Aortic smooth muscle cell (primary cell): ENCODE data around the gene PCYT2. TPM values are rescaled to one million over a fixed set of nuclear protein-coding genes. Genes with fewer than 3 reads are reported as not detected.

Experiments
- total RNA-seq: library from RNA; depleted of rRNA; stranded (reverse); fragments of >200 nt; gene quantifications from 2 replicates; pipeline ENCODE4 v1.2.3, GENCODE V29; 2014

PCYT2 gene
- 55.0 and 60.2 TPM in 2 replicates for total RNA-seq

GRCh38 chr17:81911277-81911961 is at the start of gene PCYT2:
Gene PCYT2 (minus strand): TSS chr17:81911399. CDS start chr17:81911355, 44 bp downstream.

GRCh38 chr17:81947189-81947588 is 36.0 kb upstream of the PCYT2 start, which contains the start of gene MYADML2:
Gene MYADML2 (minus strand): TSS chr17:81947233. CDS start chr17:81941741, 5,492 bp downstream.

GRCh38 chr17:81927653-81928543 is 16.7 kb upstream of the PCYT2 start, which contains the start of gene MAFG:
Gene MAFG (minus strand): TSS chr17:81927735. CDS start chr17:81923185, 4,550 bp downstream.

DNA sequence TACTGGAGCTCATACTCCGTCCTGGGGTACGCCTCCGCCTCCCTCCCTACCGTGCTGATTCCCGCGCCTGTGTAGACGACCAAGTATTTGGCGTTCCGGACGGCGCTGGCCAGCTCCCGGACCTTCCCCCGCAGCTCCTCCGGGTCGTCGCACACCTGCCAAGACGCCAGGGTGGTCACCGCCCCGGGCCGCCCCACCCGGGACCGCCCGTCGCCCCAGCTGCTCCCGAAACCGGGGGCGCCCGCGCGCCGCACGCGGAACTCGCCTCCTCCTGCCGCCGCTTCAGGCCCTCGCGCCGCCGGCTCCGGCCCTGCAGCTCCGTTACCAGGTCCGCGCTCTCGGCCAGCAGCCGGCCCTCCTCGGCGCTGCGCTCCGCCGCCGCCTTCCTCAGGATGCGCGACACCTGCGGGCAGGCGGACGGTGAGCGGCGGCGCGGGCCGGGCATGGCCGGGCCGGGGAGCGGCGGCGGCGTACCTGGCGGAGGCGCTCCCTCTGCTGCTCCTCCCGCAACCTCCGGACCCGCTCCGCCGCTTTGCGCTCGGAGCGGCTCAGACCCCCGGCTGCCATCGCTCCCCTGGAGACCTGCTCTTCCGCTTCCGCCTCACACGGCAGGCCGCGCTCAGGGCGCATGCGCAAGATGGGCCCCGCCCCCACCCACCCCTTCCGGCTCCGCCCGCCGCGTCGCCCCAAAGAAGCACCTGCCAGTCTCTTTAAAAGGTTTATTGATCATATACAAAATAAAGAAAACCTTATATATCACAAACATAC is 6.5 kb upstream of the PCYT2 start, which contains the start of gene SIRT7:
TSS of gene SIRT7 (minus strand) at position 612 of the 768 bp plus-strand sequence. CDS start at position 567, 45 bp downstream.

DNA sequence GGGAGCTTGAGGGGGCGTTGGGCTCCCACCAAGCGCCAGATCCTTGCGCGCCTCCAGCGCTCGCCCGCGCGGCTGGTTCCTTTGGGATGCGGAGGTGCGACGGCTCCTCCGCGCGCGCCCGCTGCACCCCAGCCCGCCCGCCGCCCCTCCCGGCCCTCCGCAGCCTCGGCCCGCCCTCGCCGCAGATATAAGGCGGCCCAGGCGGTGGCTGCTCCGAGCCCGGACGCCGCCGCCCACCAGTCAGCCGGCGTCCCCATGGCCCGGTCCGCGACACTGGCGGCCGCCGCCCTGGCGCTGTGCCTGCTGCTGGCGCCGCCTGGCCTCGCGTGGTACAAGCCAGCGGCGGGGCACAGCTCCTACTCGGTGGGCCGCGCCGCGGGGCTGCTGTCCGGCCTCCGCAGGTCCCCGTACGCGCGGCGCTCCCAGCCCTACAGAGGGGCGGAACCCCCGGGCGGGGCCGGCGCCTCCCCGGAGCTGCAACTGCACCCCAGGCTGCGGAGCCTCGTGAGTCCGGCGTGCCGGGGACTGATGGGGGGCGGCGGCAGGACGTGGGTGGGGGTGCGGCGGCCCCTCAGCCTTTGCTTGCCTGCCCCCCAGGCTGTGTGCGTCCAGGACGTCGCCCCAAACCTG is 9.1 kb downstream of the PCYT2 start, which contains the start of gene NPB:
TSS of gene NPB (plus strand) at position 216 of the 630 bp plus-strand sequence. CDS start at position 256, 40 bp downstream.

DNA sequence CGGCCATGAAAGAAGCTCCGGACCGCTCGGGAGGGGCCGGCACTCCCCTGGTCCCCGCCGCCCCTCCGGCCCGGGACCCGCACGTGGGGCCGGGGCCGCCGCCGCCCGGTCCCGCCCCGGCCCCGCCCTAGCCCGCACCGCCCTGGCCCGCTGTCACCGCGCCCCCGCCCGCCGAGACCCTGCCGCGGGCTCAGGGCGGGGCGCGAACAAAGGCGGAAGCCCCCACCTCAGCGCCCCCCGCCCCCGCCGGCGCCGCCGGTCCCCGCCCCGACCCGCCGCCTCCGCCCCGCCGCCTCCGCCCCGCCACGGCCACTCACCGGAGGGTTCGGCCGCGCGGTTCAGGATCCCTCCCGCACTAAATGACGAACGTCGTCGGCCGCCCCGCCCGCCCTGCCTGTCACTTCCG is 40.2 kb downstream of the PCYT2 start, which contains the start of gene ARHGDIA:
TSS of gene ARHGDIA (minus strand) at position 357 of the 406 bp plus-strand sequence. CDS start 1,407 bp downstream, outside the sequence.

GRCh38 chr17:81859906-81860755 is 51.1 kb downstream of the PCYT2 start, which contains the start of gene P4HB:
Gene P4HB (minus strand): TSS chr17:81860535. CDS start chr17:81860471, 64 bp downstream.

Other genes starting within 250 kb of the PCYT2 start
- 24.6 and 37.7 TPM in 2 replicates for gene OXLD1, start 244.8 kb downstream of the PCYT2 start, total RNA-seq
- 5.3 and 9.4 TPM in 2 replicates for gene CCDC137, start 244.7 kb downstream of the PCYT2 start, total RNA-seq
- gene ARL16, start 227.6 kb downstream of the PCYT2 start, total RNA-seq = 25.1 and 42.8 TPM in 2 replicates
- 78.3 and 91.3 TPM in 2 replicates for gene HGS, start 227.4 kb downstream of the PCYT2 start, total RNA-seq
- 5.2 and 6.3 TPM in 2 replicates for gene MRPL12, start 208.0 kb downstream of the PCYT2 start, total RNA-seq
- gene SLC25A10, start 199.1 kb downstream of the PCYT2 start, total RNA-seq = 7.0 and 10.8 TPM in 2 replicates
- gene GCGR, start 107.2 kb downstream of the PCYT2 start, total RNA-seq = not detected in 2 replicates
- 124 and 145 TPM in 2 replicates for gene MCRIP1, start 78.1 kb downstream of the PCYT2 start, total RNA-seq
- not detected in 2 replicates for gene PPP1R27, start 76.3 kb downstream of the PCYT2 start, total RNA-seq
- gene P4HB, start 50.9 kb downstream of the PCYT2 start, total RNA-seq = 1,018 and 1,063 TPM in 2 replicates
- 110 and 179 TPM in 2 replicates for gene ARHGDIA, start 40.1 kb downstream of the PCYT2 start, total RNA-seq
- gene ALYREF, start 19.8 kb downstream of the PCYT2 start, total RNA-seq = 109 and 156 TPM in 2 replicates
- 201 and 265 TPM in 2 replicates for gene ANAPC11, start 19.7 kb downstream of the PCYT2 start, total RNA-seq
- gene NPB, start 9.2 kb downstream of the PCYT2 start, total RNA-seq = 0.37 and 0.40 TPM in 2 replicates
- gene SIRT7, start 6.8 kb upstream of the PCYT2 start, total RNA-seq = 14.6 and 18.5 TPM in 2 replicates
- gene MAFG, start 16.3 kb upstream of the PCYT2 start, total RNA-seq = 17.0 and 17.3 TPM in 2 replicates
- gene PYCR1, start 25.9 kb upstream of the PCYT2 start, total RNA-seq = 54.8 and 61.3 TPM in 2 replicates
- under 0.01 TPM in 1 of 2 replicates, not detected in the other for gene MYADML2, start 35.8 kb upstream of the PCYT2 start, total RNA-seq
- gene NOTUM, start 49.8 kb upstream of the PCYT2 start, total RNA-seq = under 0.01 TPM in 1 of 2 replicates, not detected in the other
- gene ASPSCR1, start 66.2 kb upstream of the PCYT2 start, total RNA-seq = 26.6 and 28.8 TPM in 2 replicates
- gene CENPX, start 111.5 kb upstream of the PCYT2 start, total RNA-seq = 26.2 and 35.1 TPM in 2 replicates
- 12.0 and 17.8 TPM in 2 replicates for gene LRRC45, start 111.9 kb upstream of the PCYT2 start, total RNA-seq
- 4.4 and 4.8 TPM in 2 replicates for gene RAC3, start 120.3 kb upstream of the PCYT2 start, total RNA-seq
- gene DCXR, start 126.3 kb upstream of the PCYT2 start, total RNA-seq = 38.7 and 43.1 TPM in 2 replicates
- 23.5 and 26.9 TPM in 2 replicates for gene RFNG, start 140.4 kb upstream of the PCYT2 start, total RNA-seq
- gene GPS1, start 140.5 kb upstream of the PCYT2 start, total RNA-seq = 76.9 and 97.9 TPM in 2 replicates
- 35.7 and 50.7 TPM in 2 replicates for gene DUS1L, start 154.4 kb upstream of the PCYT2 start, total RNA-seq
- gene FASN, start 186.8 kb upstream of the PCYT2 start, total RNA-seq = 79.8 and 118 TPM in 2 replicates